ENCODE results near the gene WBP2NL. TPM values are rescaled to one million over a fixed set of nuclear protein-coding genes. Genes with fewer than 3 reads are reported as not detected.
A peak's percentile ranks its signal among the peaks of the same experiment; 100 is the strongest.

The WBP2NL gene
- total and polyA plus RNA-seq, 4 experiments from 2014 or later = 0.49 to 5.4 (median 2.1) TPM

DNA sequence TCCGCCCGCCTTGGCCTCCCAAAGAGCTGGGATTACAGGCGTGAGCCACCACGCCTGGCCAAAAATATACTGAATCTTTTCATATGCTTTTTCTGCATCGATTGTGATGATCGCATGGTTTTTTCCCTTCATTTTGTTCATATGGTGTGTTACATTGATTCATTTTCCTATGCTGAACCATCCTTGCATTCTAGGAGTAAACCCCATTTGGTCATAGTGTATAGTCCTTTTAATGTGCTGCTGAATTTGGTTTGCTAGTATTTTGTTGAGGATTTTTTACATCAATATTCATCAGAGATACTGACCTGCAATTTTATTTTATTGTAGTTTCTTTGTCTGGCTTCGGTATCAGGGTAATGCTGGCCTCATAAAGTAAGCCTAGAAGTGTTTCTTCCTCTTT lies 12.2 kb downstream of the WBP2NL start:
- Mint-ChIP-seq H3K9me3 (peaks cover 0 to 40% (median 32%) of the 10 kb centered on the region in 8 donors), H3K27ac (no peak overlapping the region), H3K4me3 (no peak overlapping the region), H3K27me3 (peaks cover 3 to 8% of the 10 kb centered on the region in 2 donors), H3K4me1 (no peaks in the 10 kb centered on the region), H3K36me3 (peaks cover 3% of the 10 kb centered on the region in 2 donors)
- DNase-seq = no peak
- Histone ChIP-seq H3K27ac (ENCODE audit: low read depth, low read length) (no peak overlapping the region), H3K9me3 (ENCODE audit: control insufficient read depth in 1 of 2, low read length in 2 of 2) (no peaks in the 10 kb centered on the region), H3K4me1 (ENCODE audit: insufficient read depth, low read length) (no peaks in the 10 kb centered on the region), H3K4me3 (ENCODE audit: low read length in 2 of 2) (no peak overlapping the region), H3K36me3 (ENCODE audit: insufficient read depth, low read length) (no peaks in the 10 kb centered on the region), H3K27me3 (ENCODE audit: insufficient read depth, low read length) (no peaks in the 10 kb centered on the region)
- ChIA-PET POLR2A (ENCODE audit: partially characterized antibody) (no interaction called here), CTCF (ENCODE audit: partially characterized antibody) (no interaction called here)
- intact Hi-C loops (cut with micrococcal nuclease) = no loop called here

DNA sequence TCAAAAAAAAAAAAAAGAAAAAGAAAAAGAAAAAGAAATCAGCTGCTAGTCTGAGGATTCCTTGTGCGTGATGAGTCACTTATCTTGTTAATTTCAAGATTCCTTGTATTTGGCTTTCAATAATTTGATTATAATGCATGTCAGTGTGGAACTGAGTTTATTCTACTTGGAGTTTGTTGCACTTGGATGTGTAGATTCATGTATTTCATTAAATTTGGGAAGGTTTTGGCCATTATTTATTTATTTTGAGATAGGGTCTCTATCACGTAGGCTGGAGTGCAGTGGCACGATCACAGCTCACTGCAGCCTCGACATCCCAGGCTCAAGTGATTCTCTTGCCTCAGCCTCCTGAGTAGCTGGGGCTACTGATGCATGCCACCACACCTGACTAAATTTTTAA lies 14.8 kb downstream of the WBP2NL start:
- Histone ChIP-seq H3K4me1 (ENCODE audit: insufficient read depth, low read length) (no peaks in the 10 kb centered on the region), H3K27ac (ENCODE audit: low read depth, low read length) (no peak overlapping the region), H3K4me3 (ENCODE audit: low read length in 2 of 2) (no peak overlapping the region), H3K36me3 (ENCODE audit: insufficient read depth, low read length) (no peaks in the 10 kb centered on the region), H3K27me3 (ENCODE audit: insufficient read depth, low read length) (no peaks in the 10 kb centered on the region), H3K9me3 (ENCODE audit: control insufficient read depth in 1 of 2, low read length in 2 of 2) (no peaks in the 10 kb centered on the region)
- Mint-ChIP-seq H3K9me3 (peaks cover 0 to 33% (median 28%) of the 10 kb centered on the region in 8 donors), H3K4me1 (no peaks in the 10 kb centered on the region), H3K4me3 (no peak overlapping the region), H3K27ac (no peak overlapping the region), H3K27me3 (peaks cover 3 to 10% of the 10 kb centered on the region in 2 donors), H3K36me3 (peaks cover 3% of the 10 kb centered on the region in 2 donors)
- ChIA-PET POLR2A (ENCODE audit: partially characterized antibody) (no interaction called here), CTCF (ENCODE audit: partially characterized antibody) (no interaction called here)
- intact Hi-C loops (cut with micrococcal nuclease) = no loop called here
- no peak for DNase-seq

GRCh38 chr22:42016111-42016510 lies 17.5 kb downstream of the WBP2NL start:
- H3K27ac ChIP-seq (ENCODE audit: low read depth, low read length) = no peak overlapping the region
- peaks cover 3% of the 10 kb centered on the region in 2 donors for H3K36me3 Mint-ChIP-seq
- H3K4me1 Mint-ChIP-seq = no peaks in the 10 kb centered on the region
- peaks cover 0 to 4% of the 10 kb centered on the region in 2 donors for H3K27me3 Mint-ChIP-seq
- H3K4me1 ChIP-seq (ENCODE audit: insufficient read depth, low read length) = no peaks in the 10 kb centered on the region
- ChIA-PET POLR2A (ENCODE audit: partially characterized antibody) (interaction anchor here (0.8 kb wide), 1 partner anchor 9 kb away, joined by 3 read pairs; no protein-coding TSS in a partner anchor), CTCF (ENCODE audit: partially characterized antibody) (interaction anchor here (0.7 to 0.9 kb wide), 2 partner anchors 9 to 15 kb away, joined by 3 to 4 read pairs; no protein-coding TSS in a partner anchor)
- H3K4me3 ChIP-seq (ENCODE audit: low read length in 2 of 2) = no peak overlapping the region
- peaks cover 0 to 14% (median 10%) of the 10 kb centered on the region in 8 donors for H3K9me3 Mint-ChIP-seq
- H3K27me3 ChIP-seq (ENCODE audit: insufficient read depth, low read length) = no peaks in the 10 kb centered on the region
- no peak overlapping the region for H3K4me3 Mint-ChIP-seq
- no peaks in the 10 kb centered on the region for H3K36me3 ChIP-seq (ENCODE audit: insufficient read depth, low read length)
- no peak overlapping the region for H3K27ac Mint-ChIP-seq
- intact Hi-C loops (cut with micrococcal nuclease) = no loop called here
- no peak for DNase-seq
- H3K9me3 ChIP-seq (ENCODE audit: control insufficient read depth in 1 of 2, low read length in 2 of 2) = no peaks in the 10 kb centered on the region

DNA sequence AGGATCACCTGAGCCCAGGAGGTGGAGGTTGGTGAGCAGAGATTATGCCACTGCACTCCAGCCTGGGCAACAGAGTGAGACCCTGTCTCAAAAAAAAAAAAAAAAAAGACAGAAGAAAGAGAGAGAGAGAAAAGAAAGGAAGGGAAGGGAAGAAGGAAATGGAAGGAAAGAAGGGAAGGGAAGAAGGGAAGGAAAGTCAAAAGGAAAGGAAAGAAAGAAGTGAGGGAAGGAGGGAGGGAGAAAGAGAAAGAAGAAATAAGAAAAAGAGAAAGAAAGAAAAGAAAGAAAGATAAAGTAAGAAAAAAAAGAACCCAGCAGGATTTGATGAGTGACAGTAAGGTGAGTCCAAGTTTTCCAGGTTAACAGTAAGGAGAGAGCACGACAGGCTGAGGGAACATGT lies 19.6 kb downstream of the WBP2NL start:
- no peak overlapping the region for H3K4me3 ChIP-seq (ENCODE audit: low read length in 2 of 2)

GRCh38 chr22:42021571-42021970 lies 23.0 kb downstream of the WBP2NL start:
- Histone ChIP-seq H3K36me3 (ENCODE audit: insufficient read depth, low read length) (no peaks in the 10 kb centered on the region), H3K4me1 (ENCODE audit: insufficient read depth, low read length) (peaks cover 13% of the 10 kb centered on the region), H3K4me3 (ENCODE audit: low read length in 2 of 2) (no peak overlapping the region), H3K9me3 (ENCODE audit: control insufficient read depth in 1 of 2, low read length in 2 of 2) (no peaks in the 10 kb centered on the region), H3K27ac (ENCODE audit: low read depth, low read length) (no peak overlapping the region), H3K27me3 (ENCODE audit: insufficient read depth, low read length) (no peaks in the 10 kb centered on the region)
- POLR2A ChIA-PET (ENCODE audit: partially characterized antibody) = interaction anchor here (1.6 kb wide), 1 partner anchor 23 kb away, joined by 5 read pairs; the partner anchor contains the start of gene WBP2NL
- Mint-ChIP-seq H3K4me1 (peaks cover 7 to 16% (median 12%) of the 10 kb centered on the region in 4 donors), H3K9me3 (no peaks in the 10 kb centered on the region), H3K27ac (no peak overlapping the region), H3K27me3 (peaks cover 0 to 2% of the 10 kb centered on the region in 2 donors), H3K4me3 (no peak overlapping the region), H3K36me3 (no peaks in the 10 kb centered on the region)
- no peak for DNase-seq
- intact Hi-C loops (cut with micrococcal nuclease) = no loop called here
- CTCF ChIA-PET (ENCODE audit: partially characterized antibody) = no interaction called here

More for the DNA sequence above, 19.6 kb downstream of the WBP2NL start:
- no peaks in the 10 kb centered on the region for H3K36me3 ChIP-seq (ENCODE audit: insufficient read depth, low read length)
- H3K27ac ChIP-seq (ENCODE audit: low read depth, low read length) = no peak overlapping the region
- Mint-ChIP-seq H3K27me3 (peaks cover 0 to 4% of the 10 kb centered on the region in 2 donors), H3K9me3 (peaks cover 0 to 3% (median 0%) of the 10 kb centered on the region in 8 donors), H3K27ac (no peak overlapping the region), H3K36me3 (peaks cover 2 to 3% of the 10 kb centered on the region in 2 donors), H3K4me1 (peaks cover 7 to 10% (median 9%) of the 10 kb centered on the region in 4 donors), H3K4me3 (no peak overlapping the region)
- no peak for DNase-seq
- POLR2A ChIA-PET (ENCODE audit: partially characterized antibody) = no interaction called here
- H3K4me1 ChIP-seq (ENCODE audit: insufficient read depth, low read length) = peaks cover 13% of the 10 kb centered on the region
- no peaks in the 10 kb centered on the region for H3K27me3 ChIP-seq (ENCODE audit: insufficient read depth, low read length)
- intact Hi-C loops (cut with micrococcal nuclease) = no loop called here
- no peaks in the 10 kb centered on the region for H3K9me3 ChIP-seq (ENCODE audit: control insufficient read depth in 1 of 2, low read length in 2 of 2)
- CTCF ChIA-PET (ENCODE audit: partially characterized antibody) = no interaction called here

- H3K9me3 ChIP-seq (ENCODE audit: control insufficient read depth in 1 of 2, low read length in 2 of 2) = no peaks in the 10 kb centered on the region
- H3K9me3 Mint-ChIP-seq = no peaks in the 10 kb centered on the region
- no peaks in the 10 kb centered on the region for H3K36me3 ChIP-seq (ENCODE audit: insufficient read depth, low read length)
- H3K4me3 ChIP-seq (ENCODE audit: low read length in 2 of 2) = no peak overlapping the region
- POLR2A ChIA-PET (ENCODE audit: partially characterized antibody) = interaction anchor here (0.9 to 1.6 kb wide), 3 partner anchors 24 to 58 kb away, joined by 3 to 5 read pairs (median 3); partner anchors contain the start of genes SMDT1 and WBP2NL
- H3K4me1 Mint-ChIP-seq = peaks cover 7 to 16% (median 12%) of the 10 kb centered on the region in 4 donors
- intact Hi-C loops (cut with micrococcal nuclease) = no loop called here
- no peak for DNase-seq
- H3K36me3 Mint-ChIP-seq = no peaks in the 10 kb centered on the region
- H3K27me3 Mint-ChIP-seq = peaks cover 0 to 2% of the 10 kb centered on the region in 2 donors
- H3K4me1 ChIP-seq (ENCODE audit: insufficient read depth, low read length) = peaks cover 13% of the 10 kb centered on the region
- peak overlapping the region in 2 of 7 donors; percentile 51 to 70 for H3K27ac Mint-ChIP-seq
- no peak overlapping the region for H3K27ac ChIP-seq (ENCODE audit: low read depth, low read length)
- no peaks in the 10 kb centered on the region for H3K27me3 ChIP-seq (ENCODE audit: insufficient read depth, low read length)
- CTCF ChIA-PET (ENCODE audit: partially characterized antibody) = no interaction called here
- peak overlapping the region in 4 of 8 donors; percentile 2 to 37 (median 12) for H3K4me3 Mint-ChIP-seq
Observed at GRCh38 chr22:42022162-42022847, 23.7 kb downstream of the WBP2NL start.

DNA sequence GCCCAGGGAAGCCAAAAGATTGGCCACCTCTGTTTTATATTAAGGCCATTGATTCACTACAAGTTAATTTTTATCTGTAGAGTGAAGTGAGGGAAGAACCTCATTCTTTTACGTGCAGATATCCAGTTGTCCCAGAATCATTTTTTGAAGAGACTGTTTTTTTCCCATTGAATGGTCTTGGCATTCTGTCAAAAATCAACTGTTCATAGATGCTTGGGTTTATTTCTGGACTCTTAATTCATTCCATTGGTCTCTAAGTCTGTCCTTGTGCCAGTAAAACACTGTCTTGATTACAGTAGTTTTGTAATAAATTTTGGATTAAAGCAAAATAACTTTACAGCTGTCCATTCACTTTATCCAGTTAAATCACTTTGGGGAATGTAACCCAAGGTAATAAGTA lies 26.8 kb downstream of the WBP2NL start:
- intact Hi-C loops (cut with micrococcal nuclease) = no loop called here
- Mint-ChIP-seq H3K27me3 (no peaks in the 10 kb centered on the region), H3K4me1 (peaks cover 7 to 16% (median 13%) of the 10 kb centered on the region in 4 donors), H3K36me3 (no peaks in the 10 kb centered on the region), H3K4me3 (no peak overlapping the region), H3K9me3 (no peaks in the 10 kb centered on the region), H3K27ac (no peak overlapping the region)
- Histone ChIP-seq H3K27ac (ENCODE audit: low read depth, low read length) (no peak overlapping the region), H3K27me3 (ENCODE audit: insufficient read depth, low read length) (no peaks in the 10 kb centered on the region), H3K4me3 (ENCODE audit: low read length in 2 of 2) (no peak overlapping the region), H3K36me3 (ENCODE audit: insufficient read depth, low read length) (no peaks in the 10 kb centered on the region), H3K9me3 (ENCODE audit: control insufficient read depth in 1 of 2, low read length in 2 of 2) (no peaks in the 10 kb centered on the region), H3K4me1 (ENCODE audit: insufficient read depth, low read length) (peaks cover 13% of the 10 kb centered on the region)
- no peak for DNase-seq
- ChIA-PET POLR2A (ENCODE audit: partially characterized antibody) (interaction anchor here (1.1 to 1.4 kb wide), 2 partner anchors 55 to 65 kb away, joined by 4 to 5 read pairs; partner anchors contain the start of gene NDUFA6), CTCF (ENCODE audit: partially characterized antibody) (interaction anchor here (0.7 to 0.8 kb wide), 2 partner anchors 9 to 19 kb away, joined by 3 to 4 read pairs; no protein-coding TSS in a partner anchor)
